Activated naive CD8-positive, alpha-beta T cell treated with anti-CD3 and anti-CD28 coated beads for 36 hours (primary cell): ENCODE results near the gene CPNE4. TPM values are rescaled to one million over a fixed set of nuclear protein-coding genes. Genes with fewer than 3 reads are reported as not detected.

ENCODE experiments used
- DNase-seq: peaks from one replicate; pipeline ENCODE4 v3.0.0; 2021
- H3K27ac Mint-ChIP-seq: one replicate; pipeline ENCODE4 v1.8.0; 2022; ENCODE audit warnings: mild to moderate bottlenecking, moderate library complexity, mixed read lengths
- H3K27me3 Mint-ChIP-seq: one replicate; pipeline ENCODE4 v1.8.0; 2022; ENCODE audit warnings: mild to moderate bottlenecking, mixed read lengths
- H3K36me3 Mint-ChIP-seq: one replicate; pipeline ENCODE4 v1.8.0; 2021; ENCODE audit warnings: mild to moderate bottlenecking, mixed read lengths
- H3K4me1 Mint-ChIP-seq: one replicate; pipeline ENCODE4 v1.8.0; 2021; ENCODE audit warnings: mixed read lengths
- H3K4me3 Mint-ChIP-seq: one replicate; pipeline ENCODE4 v1.8.0; 2022; ENCODE audit warnings: mild to moderate bottlenecking, moderate library complexity, mixed read lengths
- H3K9me3 Mint-ChIP-seq: one replicate; pipeline ENCODE4 v1.8.0; 2022; ENCODE audit warnings: mixed read lengths
- total RNA-seq, 2 experiments: library from RNA; stranded (reverse); gene quantifications; one replicate each; pipeline ENCODE4 v1.2.3, GENCODE V29; 2021

Gene CPNE4
- total RNA-seq, 2 experiments from 2014 or later, result not detected

DNA sequence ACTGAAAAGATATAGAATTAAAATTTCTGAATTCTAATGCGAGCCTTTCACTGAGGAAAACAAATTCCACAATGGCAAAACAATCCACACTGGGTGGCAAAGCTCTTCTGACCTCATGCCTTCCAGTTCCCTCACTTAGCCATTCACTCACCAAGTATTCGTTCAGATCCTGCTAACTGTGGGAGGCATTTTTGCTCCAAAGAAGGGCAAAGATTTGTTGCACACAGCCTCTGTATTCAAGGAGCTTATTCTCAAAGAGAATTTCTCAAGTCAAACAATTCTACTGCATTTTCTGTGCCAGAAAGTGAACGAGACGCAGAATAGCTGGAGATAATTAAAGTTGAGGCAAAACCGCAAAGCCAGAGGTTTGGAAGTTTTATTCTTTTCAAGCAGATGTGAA, 77.3 kb downstream of the CPNE4 start:
- Mint-ChIP-seq H3K36me3 (no peaks in the 10 kb centered on the region), H3K27me3 (peaks cover 6% of the 10 kb centered on the region), H3K9me3 (no peaks in the 10 kb centered on the region), H3K4me1 (no peaks in the 10 kb centered on the region), H3K4me3 (no peak overlapping the region), H3K27ac (no peak overlapping the region)
- DNase-seq, result no peak

- H3K4me3 Mint-ChIP-seq, result no peak overlapping the region
- H3K4me1 Mint-ChIP-seq, result no peaks in the 10 kb centered on the region
- peaks cover 3% of the 10 kb centered on the region for H3K27me3 Mint-ChIP-seq
- H3K27ac Mint-ChIP-seq, result no peak overlapping the region
- H3K9me3 Mint-ChIP-seq, result no peaks in the 10 kb centered on the region
- H3K36me3 Mint-ChIP-seq, result no peaks in the 10 kb centered on the region
- no peak for DNase-seq
Observed at GRCh38 chr3:131948806-131949205, 86.0 kb downstream of the CPNE4 start.

DNA sequence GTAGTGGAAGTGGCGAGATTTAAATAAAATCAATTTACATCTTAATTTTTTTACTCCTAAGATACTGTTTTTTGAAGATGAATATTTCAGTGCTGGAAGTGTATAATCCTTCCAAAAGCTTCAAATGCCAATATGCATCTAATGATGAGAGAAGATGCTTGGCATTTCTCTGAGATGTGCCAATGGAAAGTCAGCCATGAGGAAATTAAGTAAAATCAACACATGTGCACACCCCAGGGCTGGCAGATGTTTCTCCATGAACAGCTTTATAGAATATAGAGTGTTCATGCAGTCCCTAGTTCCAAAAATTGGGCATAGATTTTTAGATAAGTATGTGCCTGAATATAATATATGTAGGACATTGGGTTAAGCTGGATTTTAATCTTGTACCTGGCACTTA, 90.1 kb downstream of the CPNE4 start:
- no peaks in the 10 kb centered on the region for H3K9me3 Mint-ChIP-seq
- no peaks in the 10 kb centered on the region for H3K4me1 Mint-ChIP-seq
- H3K27me3 Mint-ChIP-seq, result peaks cover 3% of the 10 kb centered on the region
- no peak for DNase-seq
- H3K36me3 Mint-ChIP-seq, result no peaks in the 10 kb centered on the region
- no peak overlapping the region for H3K4me3 Mint-ChIP-seq
- no peak overlapping the region for H3K27ac Mint-ChIP-seq

GRCh38 chr3:131933665-131934064, 101.1 kb downstream of the CPNE4 start:
- no peaks in the 10 kb centered on the region for H3K9me3 Mint-ChIP-seq
- H3K27me3 Mint-ChIP-seq, result peaks cover 5% of the 10 kb centered on the region
- no peak overlapping the region for H3K4me3 Mint-ChIP-seq
- H3K27ac Mint-ChIP-seq, result no peak overlapping the region
- no peaks in the 10 kb centered on the region for H3K36me3 Mint-ChIP-seq
- DNase-seq, result no peak
- no peaks in the 10 kb centered on the region for H3K4me1 Mint-ChIP-seq

GRCh38 chr3:131928593-131928992, 106.2 kb downstream of the CPNE4 start:
- no peak overlapping the region for H3K27ac Mint-ChIP-seq
- DNase-seq, result no peak
- H3K9me3 Mint-ChIP-seq, result no peaks in the 10 kb centered on the region
- H3K36me3 Mint-ChIP-seq, result no peaks in the 10 kb centered on the region
- H3K4me3 Mint-ChIP-seq, result no peak overlapping the region
- H3K4me1 Mint-ChIP-seq, result no peaks in the 10 kb centered on the region
- H3K27me3 Mint-ChIP-seq, result peaks cover 12% of the 10 kb centered on the region

GRCh38 chr3:131925571-131925970, 109.2 kb downstream of the CPNE4 start:
- H3K4me1 Mint-ChIP-seq, result no peaks in the 10 kb centered on the region
- no peaks in the 10 kb centered on the region for H3K36me3 Mint-ChIP-seq
- H3K27ac Mint-ChIP-seq, result no peak overlapping the region
- no peak for DNase-seq
- H3K9me3 Mint-ChIP-seq, result no peaks in the 10 kb centered on the region
- H3K27me3 Mint-ChIP-seq, result peaks cover 12% of the 10 kb centered on the region
- H3K4me3 Mint-ChIP-seq, result no peak overlapping the region

- H3K36me3 Mint-ChIP-seq, result no peaks in the 10 kb centered on the region
- no peaks in the 10 kb centered on the region for H3K4me1 Mint-ChIP-seq
- no peak for DNase-seq
- H3K4me3 Mint-ChIP-seq, result no peak overlapping the region
- H3K9me3 Mint-ChIP-seq, result no peaks in the 10 kb centered on the region
- peaks cover 8% of the 10 kb centered on the region for H3K27me3 Mint-ChIP-seq
- H3K27ac Mint-ChIP-seq, result no peak overlapping the region
Observed at GRCh38 chr3:131922356-131922755, 112.5 kb downstream of the CPNE4 start.

- H3K27me3 Mint-ChIP-seq, result peaks cover 4% of the 10 kb centered on the region
- no peaks in the 10 kb centered on the region for H3K9me3 Mint-ChIP-seq
- H3K4me3 Mint-ChIP-seq, result no peak overlapping the region
- H3K27ac Mint-ChIP-seq, result no peak overlapping the region
- H3K4me1 Mint-ChIP-seq, result no peaks in the 10 kb centered on the region
- H3K36me3 Mint-ChIP-seq, result no peaks in the 10 kb centered on the region
- no peak for DNase-seq
Observed at GRCh38 chr3:131917006-131917405, 117.8 kb downstream of the CPNE4 start.

DNA sequence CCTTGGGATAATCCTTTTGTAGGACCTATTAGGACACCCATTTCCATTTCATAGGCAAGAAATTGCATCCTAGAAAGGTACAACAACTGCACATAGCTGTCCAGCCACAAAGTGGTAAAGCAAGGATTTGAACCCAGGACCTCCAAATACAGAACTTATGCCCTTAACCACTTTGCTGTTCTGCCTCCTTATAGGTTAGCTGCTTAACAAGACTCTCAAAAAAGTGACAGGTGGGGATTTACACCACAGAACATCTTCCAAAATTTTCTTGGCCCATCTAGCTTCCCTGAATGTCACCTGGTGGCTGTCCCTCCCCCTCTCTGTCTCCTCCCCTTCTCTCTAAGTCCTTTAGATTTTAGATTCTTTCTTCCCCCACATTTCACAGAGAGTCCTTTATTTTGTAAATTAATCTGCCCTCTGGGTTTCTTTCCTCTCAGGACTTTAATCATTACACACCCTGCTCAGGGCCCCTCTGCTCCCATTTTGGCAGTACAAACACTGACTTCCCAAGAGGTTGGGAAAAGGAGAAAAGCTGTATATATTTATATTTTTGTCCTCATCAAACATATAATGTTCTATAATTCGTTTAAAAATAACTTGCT, 120.6 kb downstream of the CPNE4 start:
- H3K4me1 Mint-ChIP-seq, result no peaks in the 10 kb centered on the region
- H3K27me3 Mint-ChIP-seq, result peaks cover 9% of the 10 kb centered on the region
- DNase-seq, result no peak
- no peak overlapping the region for H3K27ac Mint-ChIP-seq
- H3K36me3 Mint-ChIP-seq, result no peaks in the 10 kb centered on the region
- H3K9me3 Mint-ChIP-seq, result no peaks in the 10 kb centered on the region
- no peak overlapping the region for H3K4me3 Mint-ChIP-seq

DNA sequence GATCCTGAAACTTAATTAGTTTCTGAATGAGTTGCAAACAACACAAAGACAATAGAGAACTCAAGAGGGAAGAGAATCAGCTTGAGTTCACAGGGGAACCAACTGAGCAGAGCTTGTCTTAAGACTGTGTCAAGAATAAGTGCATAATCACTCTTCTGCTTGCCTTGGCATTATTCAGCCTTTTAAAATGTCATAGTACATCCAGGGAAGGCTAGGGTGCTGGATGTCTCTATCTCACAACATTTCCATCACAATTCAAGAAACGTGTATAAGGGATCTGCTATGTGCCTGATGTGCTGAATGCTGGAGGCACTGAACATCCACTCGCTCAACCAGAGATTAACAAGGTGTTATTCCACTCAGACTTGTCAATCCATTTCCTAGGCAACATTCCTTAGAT, 122.6 kb downstream of the CPNE4 start:
- Mint-ChIP-seq H3K27ac (no peak overlapping the region), H3K4me1 (no peaks in the 10 kb centered on the region)

DNA sequence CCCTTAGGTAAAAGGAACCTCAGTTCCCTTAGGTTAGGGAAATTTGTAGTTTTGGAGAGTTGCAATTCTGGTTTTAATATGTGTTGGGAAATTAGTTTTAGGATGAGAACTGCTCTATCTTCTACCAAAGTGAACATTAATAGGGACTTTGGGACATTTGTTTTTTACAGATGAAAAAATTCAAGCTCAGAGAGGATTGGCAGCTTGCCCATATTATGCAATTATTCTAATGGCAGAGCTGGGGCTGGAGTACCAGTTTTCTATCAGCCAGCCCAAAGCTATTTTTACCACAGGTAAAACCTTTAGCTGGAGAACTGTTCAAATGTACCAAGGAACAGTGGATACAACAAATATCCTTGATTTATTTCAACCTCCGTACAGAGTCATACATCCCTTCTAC, 127.0 kb downstream of the CPNE4 start:
- no peak overlapping the region for H3K4me3 Mint-ChIP-seq
- H3K27ac Mint-ChIP-seq, result no peak overlapping the region
- peaks cover 5% of the 10 kb centered on the region for H3K27me3 Mint-ChIP-seq
- peaks cover 2% of the 10 kb centered on the region for H3K9me3 Mint-ChIP-seq
- H3K4me1 Mint-ChIP-seq, result no peaks in the 10 kb centered on the region
- no peaks in the 10 kb centered on the region for H3K36me3 Mint-ChIP-seq
- DNase-seq, result no peak

More for the DNA sequence above, 122.6 kb downstream of the CPNE4 start:
- H3K4me3 Mint-ChIP-seq, result no peak overlapping the region
- DNase-seq, result no peak
- no peaks in the 10 kb centered on the region for H3K36me3 Mint-ChIP-seq
- H3K27me3 Mint-ChIP-seq, result peaks cover 9% of the 10 kb centered on the region
- peaks cover 1% of the 10 kb centered on the region for H3K9me3 Mint-ChIP-seq

DNA sequence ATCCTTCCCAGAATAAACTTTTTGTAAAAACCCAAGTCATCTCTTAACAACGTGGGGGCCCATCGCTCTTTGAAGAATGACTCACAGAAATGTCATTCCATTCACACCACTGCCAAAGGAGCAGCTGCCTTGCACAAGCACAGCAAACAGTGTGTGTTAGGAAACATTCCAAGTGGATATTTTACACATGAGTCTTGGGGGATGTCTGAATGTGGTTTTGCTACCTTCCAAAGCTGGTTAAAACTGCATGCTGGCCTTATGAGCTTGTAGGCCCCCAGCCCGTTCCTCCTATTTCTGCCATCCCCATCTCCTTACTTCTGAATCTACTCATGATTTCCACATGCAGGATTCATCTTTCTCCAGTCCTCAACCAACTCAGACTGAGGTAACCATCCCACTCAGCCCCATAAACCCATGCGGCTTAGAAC, 130.8 kb downstream of the CPNE4 start:
- DNase-seq, result no peak
- H3K4me1 Mint-ChIP-seq, result no peaks in the 10 kb centered on the region
- H3K4me3 Mint-ChIP-seq, result no peak overlapping the region
- H3K36me3 Mint-ChIP-seq, result no peaks in the 10 kb centered on the region
- H3K27ac Mint-ChIP-seq, result no peak overlapping the region
- no peaks in the 10 kb centered on the region for H3K27me3 Mint-ChIP-seq
- peaks cover 2% of the 10 kb centered on the region for H3K9me3 Mint-ChIP-seq

DNA sequence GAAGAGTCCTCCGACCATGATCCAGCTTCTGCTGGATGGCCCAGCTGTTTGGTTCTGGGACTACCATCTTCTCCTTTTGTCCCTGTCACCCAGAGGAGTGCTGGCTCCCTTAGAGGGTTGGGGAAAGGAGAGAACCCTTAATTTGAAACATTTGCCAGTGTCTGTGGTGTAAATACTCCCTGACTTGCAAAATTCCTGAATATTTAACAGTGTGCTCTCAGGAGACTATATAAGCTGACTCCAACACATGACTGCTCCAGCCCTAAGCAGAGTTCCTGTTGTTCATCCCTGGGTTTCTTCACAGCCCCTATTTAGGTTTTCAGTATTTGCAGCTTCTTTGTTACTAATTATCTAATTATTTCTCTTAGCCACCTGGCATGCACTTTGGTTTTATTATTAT, 133.1 kb downstream of the CPNE4 start:
- Mint-ChIP-seq H3K9me3 (no peaks in the 10 kb centered on the region), H3K36me3 (no peaks in the 10 kb centered on the region), H3K4me3 (no peak overlapping the region), H3K4me1 (no peaks in the 10 kb centered on the region), H3K27me3 (no peaks in the 10 kb centered on the region), H3K27ac (no peak overlapping the region)
- DNase-seq, result no peak

- Mint-ChIP-seq H3K27me3 (no peaks in the 10 kb centered on the region), H3K27ac (no peak overlapping the region), H3K4me1 (no peaks in the 10 kb centered on the region), H3K36me3 (no peaks in the 10 kb centered on the region), H3K9me3 (no peaks in the 10 kb centered on the region), H3K4me3 (no peak overlapping the region)
- no peak for DNase-seq
Observed at GRCh38 chr3:131900891-131901290, 133.9 kb downstream of the CPNE4 start.

DNA sequence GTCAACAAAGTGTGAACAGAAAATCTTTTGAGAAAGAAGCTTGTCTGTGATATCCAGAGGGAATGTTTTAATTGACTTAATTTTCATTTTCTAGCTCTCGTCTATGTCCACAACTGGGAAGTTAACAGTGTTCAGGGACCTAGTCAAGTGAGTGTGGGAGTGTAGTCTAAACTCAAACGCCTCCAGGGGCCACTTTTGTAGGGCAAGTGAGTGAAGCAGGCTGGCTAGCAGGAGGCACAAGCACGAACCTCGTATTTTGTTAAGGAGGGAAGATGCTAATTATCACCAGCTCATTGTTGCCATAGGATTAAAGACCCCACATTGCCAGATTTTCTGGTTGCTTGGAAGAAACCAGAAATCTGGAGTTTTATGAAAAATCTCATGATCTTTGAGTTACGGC, 135.8 kb downstream of the CPNE4 start:
- Mint-ChIP-seq H3K4me3 (no peak overlapping the region), H3K36me3 (no peaks in the 10 kb centered on the region), H3K9me3 (no peaks in the 10 kb centered on the region), H3K4me1 (no peaks in the 10 kb centered on the region), H3K27ac (no peak overlapping the region), H3K27me3 (no peaks in the 10 kb centered on the region)
- no peak for DNase-seq

DNA sequence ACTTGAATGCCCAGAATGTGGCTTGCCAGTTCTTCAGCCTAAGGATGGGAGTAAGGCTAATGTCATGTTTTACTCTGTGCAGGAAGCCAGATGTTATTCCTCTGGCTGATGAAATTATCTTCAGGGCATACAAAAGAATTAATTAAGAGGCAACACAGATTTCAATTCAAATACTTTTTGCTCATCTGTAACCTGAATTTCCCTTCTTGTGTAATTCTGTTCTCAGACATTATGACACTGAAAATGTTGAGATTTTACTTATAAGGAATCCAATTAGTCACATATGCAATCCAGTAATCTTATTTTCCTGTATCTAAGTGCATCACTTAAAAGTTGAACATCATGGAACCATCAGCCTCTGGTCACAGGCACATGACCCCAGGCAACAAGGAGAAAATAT, 136.5 kb downstream of the CPNE4 start:
- Mint-ChIP-seq H3K27me3 (no peaks in the 10 kb centered on the region), H3K36me3 (no peaks in the 10 kb centered on the region), H3K4me3 (no peak overlapping the region), H3K9me3 (no peaks in the 10 kb centered on the region), H3K27ac (no peak overlapping the region), H3K4me1 (no peaks in the 10 kb centered on the region)
- DNase-seq, result no peak
